OCI-LY1 (cell line): Measurements from ENCODE around the gene FNIP1.

ENCODE experiments used
- EZH2 ChIP-seq: fragments of 200-600 bp; sonication (generic), shearing (Covaris generic); IDR thresholded peaks from 2 replicates; pipeline ENCODE4 v1.8.0; 2017; ENCODE audit warnings: borderline replicate concordance, mixed run types, mild to moderate bottlenecking, antibody characterized with exemption, low read length, moderate library complexity, mixed read lengths
- TF ChIP-seq, protein P1 (sequence below): fragments of 200-600 bp; sonication (generic), shearing (Covaris generic); IDR thresholded peaks from 2 replicates; pipeline ENCODE4 v1.5.1; 2017; ENCODE audit warnings: mild to moderate bottlenecking, antibody characterized with exemption, low read length, moderate library complexity, mixed read lengths

DNA sequence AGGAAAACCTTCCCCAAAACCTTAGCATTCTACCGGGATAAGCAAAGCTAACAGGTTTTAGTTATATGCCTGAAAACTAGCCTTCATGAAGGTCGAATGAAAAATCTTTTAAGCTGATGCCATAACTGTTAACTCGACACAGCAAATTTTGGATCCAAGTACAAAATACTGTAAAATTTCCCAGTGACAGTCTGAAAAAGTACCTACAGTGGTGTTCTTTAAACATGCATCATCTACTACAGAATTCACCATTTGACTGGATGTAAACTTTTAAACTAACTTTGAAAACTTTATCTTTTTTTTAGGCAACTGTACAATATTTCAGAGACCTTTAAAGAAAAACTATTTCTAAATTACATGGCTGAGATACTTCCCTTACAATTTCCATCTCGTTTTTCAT, 162.6 kb downstream of the FNIP1 start:
- TF ChIP-seq, protein P1, sequence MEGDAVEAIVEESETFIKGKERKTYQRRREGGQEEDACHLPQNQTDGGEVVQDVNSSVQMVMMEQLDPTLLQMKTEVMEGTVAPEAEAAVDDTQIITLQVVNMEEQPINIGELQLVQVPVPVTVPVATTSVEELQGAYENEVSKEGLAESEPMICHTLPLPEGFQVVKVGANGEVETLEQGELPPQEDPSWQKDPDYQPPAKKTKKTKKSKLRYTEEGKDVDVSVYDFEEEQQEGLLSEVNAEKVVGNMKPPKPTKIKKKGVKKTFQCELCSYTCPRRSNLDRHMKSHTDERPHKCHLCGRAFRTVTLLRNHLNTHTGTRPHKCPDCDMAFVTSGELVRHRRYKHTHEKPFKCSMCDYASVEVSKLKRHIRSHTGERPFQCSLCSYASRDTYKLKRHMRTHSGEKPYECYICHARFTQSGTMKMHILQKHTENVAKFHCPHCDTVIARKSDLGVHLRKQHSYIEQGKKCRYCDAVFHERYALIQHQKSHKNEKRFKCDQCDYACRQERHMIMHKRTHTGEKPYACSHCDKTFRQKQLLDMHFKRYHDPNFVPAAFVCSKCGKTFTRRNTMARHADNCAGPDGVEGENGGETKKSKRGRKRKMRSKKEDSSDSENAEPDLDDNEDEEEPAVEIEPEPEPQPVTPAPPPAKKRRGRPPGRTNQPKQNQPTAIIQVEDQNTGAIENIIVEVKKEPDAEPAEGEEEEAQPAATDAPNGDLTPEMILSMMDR: no peak
- TF ChIP-seq EZH2: no peak
